Measurements from ENCODE around the gene PRF1. TPM values are rescaled to one million over a fixed set of nuclear protein-coding genes. Genes with fewer than 3 reads are reported as not detected.

PRF1 gene
- total and polyA plus RNA-seq, 8 donors: 2.6 to 15.0 (median 4.5) TPM

DNA sequence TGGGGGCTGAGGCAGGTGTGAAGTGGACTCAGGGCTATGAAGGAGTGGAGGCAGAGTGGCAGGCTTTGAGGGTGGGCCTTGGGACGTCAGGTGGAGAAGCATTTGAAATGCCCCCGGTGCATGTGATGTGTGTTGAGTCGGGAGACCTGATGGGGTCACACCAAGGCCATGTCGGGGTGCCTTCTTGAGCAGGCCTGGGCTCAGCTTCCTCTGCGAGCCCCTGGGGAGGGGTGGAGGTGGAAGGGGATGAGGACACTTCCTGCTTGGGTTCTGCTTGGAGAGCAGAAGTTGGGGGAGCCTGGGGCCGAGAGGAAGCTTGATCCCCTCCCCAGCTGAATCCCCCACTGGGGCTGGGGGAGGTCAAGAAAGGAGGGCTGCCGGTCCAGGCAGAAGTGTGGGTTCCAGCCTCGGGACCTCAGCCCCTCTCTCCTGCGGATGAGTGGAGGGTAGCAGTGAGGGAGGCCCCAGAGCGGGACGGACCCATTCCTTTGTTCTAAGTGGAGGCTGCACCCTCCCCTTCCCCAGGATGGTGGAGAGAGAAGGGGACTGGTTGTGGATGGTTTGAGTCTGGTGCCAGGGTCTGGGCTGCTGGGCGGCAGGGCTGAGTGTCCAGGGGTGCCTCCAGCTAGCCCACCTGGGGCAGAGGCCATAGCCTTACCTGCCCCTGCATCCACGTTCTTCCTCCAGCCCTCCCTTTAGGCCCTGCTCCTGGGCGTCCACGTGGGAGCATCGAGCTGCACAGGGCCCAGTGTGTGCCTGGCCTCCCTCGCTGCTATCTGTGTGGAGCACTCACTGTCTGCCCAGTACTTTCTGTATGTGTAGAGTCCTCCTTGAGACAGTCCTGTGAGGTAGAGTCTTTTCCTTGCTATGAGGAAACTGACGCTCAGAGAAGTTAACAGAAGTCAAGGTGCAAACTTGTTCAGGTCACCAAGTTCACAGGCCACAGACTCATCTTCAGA is 36.7 kb downstream of the PRF1 start:
- Histone ChIP-seq H3K4me3 (no peak overlapping the region), H3K9me3 (no peaks in the 10 kb centered on the region), H3K36me3 (peaks cover 0 to 20% of the 10 kb centered on the region in 2 donors), H3K27ac (peak overlapping the region in 1 of 2 donors; percentile 23), H3K27me3 (no peaks in the 10 kb centered on the region), H3K4me1 (peaks cover 2 to 24% of the 10 kb centered on the region in 2 donors)
- DNase-seq (peak in 1 of 4 donors; percentile 29), ATAC-seq (no peak)
- TF ChIP-seq CTCF (IDR thresholded peaks at IDR 0.05): no peak
- intact Hi-C loops (cut with DNase I): no loop called here

GRCh38 chr10:70564901-70565351 is 37.6 kb downstream of the PRF1 start:
- H3K27ac ChIP-seq: no peak overlapping the region
- TF ChIP-seq CTCF (IDR thresholded peaks at IDR 0.05): no peak
- no peak overlapping the region for H3K4me3 ChIP-seq
- no peaks in the 10 kb centered on the region for H3K27me3 ChIP-seq
- intact Hi-C loops (cut with DNase I): no loop called here
- no peak for DNase-seq
- H3K9me3 ChIP-seq: no peaks in the 10 kb centered on the region
- H3K36me3 ChIP-seq: peaks cover 0 to 20% of the 10 kb centered on the region in 2 donors
- ATAC-seq: no peak
- H3K4me1 ChIP-seq: peaks cover 6 to 32% of the 10 kb centered on the region in 2 donors

DNA sequence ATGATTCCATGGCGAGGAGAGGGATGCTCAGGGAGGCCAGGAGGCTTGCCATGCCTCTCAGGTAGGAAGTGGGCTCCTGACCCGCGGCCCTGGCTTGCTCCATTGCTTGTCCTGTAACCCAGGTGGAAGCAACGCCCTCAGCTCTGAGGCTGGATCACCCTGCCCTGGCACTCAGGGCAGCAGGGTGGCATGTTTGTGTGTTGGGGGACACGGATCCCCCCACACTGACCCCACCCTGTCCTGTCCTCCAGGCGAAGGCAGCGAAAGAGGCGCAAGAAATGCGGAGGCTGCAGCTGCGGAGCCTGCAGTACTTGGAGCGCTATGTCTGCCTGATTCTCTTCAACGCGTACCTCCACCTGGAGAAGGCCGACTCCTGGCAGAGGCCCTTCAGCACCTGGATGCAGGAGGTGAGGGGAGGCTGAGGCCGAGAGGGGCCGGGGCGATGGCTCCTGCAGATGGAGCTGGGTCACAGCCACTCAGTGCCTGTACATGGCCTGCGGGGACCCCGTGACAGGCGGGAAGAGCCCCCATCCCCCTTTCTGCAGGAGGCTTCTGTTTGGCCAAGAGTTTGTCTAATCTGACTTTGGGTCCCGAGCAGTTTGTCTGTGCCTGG is 38.3 kb downstream of the PRF1 start:
- no peak for ATAC-seq
- intact Hi-C loops (cut with DNase I): no loop called here

DNA sequence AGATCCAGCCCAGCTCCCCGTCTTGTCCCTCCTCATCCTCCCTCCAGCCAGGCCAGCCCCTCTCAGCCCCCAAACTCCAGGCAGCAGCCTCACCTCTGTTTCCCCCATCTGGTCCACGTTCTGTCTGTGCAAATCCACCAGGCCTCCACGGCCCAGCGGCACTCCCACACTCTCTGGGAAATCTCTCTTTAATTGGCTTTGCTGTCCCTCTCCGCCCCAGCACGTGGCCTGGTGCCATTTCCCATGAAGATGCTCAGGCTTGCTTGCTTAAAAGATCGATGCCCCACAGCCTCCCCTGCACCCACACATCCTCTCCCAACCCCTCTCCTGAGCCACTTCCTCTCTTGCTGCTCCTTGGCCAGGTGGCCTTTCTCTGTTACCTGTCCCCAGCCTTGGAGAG is 39.3 kb downstream of the PRF1 start:
- Histone ChIP-seq H3K27ac (no peak overlapping the region), H3K36me3 (peaks cover 0 to 17% of the 10 kb centered on the region in 2 donors), H3K27me3 (no peaks in the 10 kb centered on the region), H3K4me1 (peaks cover 16 to 48% of the 10 kb centered on the region in 2 donors), H3K4me3 (no peak overlapping the region), H3K9me3 (no peaks in the 10 kb centered on the region)
- ATAC-seq (no peak), DNase-seq (no peak)
- intact Hi-C loops (cut with DNase I): no loop called here
- TF ChIP-seq CTCF (IDR thresholded peaks at IDR 0.05): no peak

More for the DNA sequence above, 38.3 kb downstream of the PRF1 start:
- TF ChIP-seq CTCF (IDR thresholded peaks at IDR 0.05): no peak
- Histone ChIP-seq H3K4me3 (no peak overlapping the region), H3K36me3 (peaks cover 0 to 17% of the 10 kb centered on the region in 2 donors), H3K9me3 (no peaks in the 10 kb centered on the region), H3K27ac (no peak overlapping the region), H3K4me1 (peaks cover 11 to 39% of the 10 kb centered on the region in 2 donors), H3K27me3 (no peaks in the 10 kb centered on the region)
- no peak for DNase-seq

All from left lung (tissue), 10 donors.